Measurements from ENCODE around the gene RRP12.

DNA sequence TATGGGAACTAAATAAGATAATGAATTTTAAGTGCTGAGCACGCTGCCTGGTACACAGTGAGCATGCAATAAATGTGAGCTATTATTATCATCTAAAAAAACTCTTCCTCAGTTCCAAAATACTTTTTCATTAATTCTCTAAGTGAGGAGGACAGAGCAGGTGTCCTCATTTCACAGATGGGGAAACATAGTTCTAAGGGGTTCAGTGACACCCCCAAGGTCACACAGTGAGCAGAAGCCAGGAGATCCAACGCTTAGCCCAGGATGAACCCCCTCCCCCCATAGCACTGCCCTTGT, 6.8 kb upstream of the RRP12 start:
- TF ChIP-seq, protein P1, sequence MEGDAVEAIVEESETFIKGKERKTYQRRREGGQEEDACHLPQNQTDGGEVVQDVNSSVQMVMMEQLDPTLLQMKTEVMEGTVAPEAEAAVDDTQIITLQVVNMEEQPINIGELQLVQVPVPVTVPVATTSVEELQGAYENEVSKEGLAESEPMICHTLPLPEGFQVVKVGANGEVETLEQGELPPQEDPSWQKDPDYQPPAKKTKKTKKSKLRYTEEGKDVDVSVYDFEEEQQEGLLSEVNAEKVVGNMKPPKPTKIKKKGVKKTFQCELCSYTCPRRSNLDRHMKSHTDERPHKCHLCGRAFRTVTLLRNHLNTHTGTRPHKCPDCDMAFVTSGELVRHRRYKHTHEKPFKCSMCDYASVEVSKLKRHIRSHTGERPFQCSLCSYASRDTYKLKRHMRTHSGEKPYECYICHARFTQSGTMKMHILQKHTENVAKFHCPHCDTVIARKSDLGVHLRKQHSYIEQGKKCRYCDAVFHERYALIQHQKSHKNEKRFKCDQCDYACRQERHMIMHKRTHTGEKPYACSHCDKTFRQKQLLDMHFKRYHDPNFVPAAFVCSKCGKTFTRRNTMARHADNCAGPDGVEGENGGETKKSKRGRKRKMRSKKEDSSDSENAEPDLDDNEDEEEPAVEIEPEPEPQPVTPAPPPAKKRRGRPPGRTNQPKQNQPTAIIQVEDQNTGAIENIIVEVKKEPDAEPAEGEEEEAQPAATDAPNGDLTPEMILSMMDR (IDR thresholded peaks at IDR 0.05): no peak
- TF ChIP-seq POLR2A (IDR thresholded peaks at IDR 0.05): no peak
